Activated naive CD4-positive, alpha-beta T cell treated with Interleukin-2 at 50 U/mL for 16 hours (primary cell): ENCODE measurements around the gene KLF7.

Experiments
- DNase-seq: peaks from one replicate; pipeline ENCODE4 v3.0.0-alpha.2; 2020

The KLF7 gene

GRCh38 chr2:207122651-207123334 is 43.0 kb downstream of the KLF7 start:
- no peak for DNase-seq

DNA sequence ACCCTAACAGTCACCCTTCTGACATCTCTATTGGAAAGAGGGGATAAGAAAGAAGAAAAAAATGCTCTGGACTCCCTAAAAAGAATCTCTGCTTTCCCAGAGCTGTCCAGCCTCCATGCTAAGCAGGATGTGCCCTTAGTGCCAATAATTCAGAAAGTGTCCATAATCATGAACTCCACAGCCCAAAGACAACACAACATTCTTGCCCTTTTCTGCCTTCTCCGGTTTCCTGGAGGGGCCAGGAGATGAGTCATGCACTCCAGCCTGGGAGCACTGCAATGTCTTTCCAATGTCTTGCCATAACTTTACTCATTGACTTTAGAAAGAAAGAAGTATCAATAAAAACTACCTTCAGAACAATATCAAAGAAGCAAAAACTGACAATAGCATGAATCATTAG is 44.0 kb downstream of the KLF7 start:
- DNase-seq: no peak

- DNase-seq: no peak
Observed at GRCh38 chr2:207119048-207119447, 46.7 kb downstream of the KLF7 start.

- no peak for DNase-seq
Observed at GRCh38 chr2:207117668-207118067, 48.1 kb downstream of the KLF7 start.

GRCh38 chr2:207115715-207116364 is 49.9 kb downstream of the KLF7 start:
- DNase-seq: no peak

DNA sequence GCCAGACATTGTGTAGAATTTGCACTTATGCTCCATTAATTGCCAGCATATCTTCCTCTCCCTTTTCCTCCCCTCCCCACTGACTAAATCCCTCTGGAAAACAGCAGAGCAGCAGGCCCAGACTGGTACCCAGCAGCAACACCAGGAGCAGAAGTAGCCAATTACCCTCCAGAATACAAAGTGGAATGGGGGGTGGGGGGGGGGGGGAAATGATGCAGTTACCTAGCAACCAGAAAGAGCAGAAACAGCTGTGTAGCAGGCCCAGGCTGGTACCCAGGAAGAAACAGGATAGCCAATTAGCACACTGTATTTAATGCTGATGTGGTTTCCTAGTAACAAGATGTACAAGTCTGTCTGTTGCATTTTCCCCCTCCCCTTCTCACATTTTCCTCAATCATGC is 52.3 kb downstream of the KLF7 start:
- DNase-seq: no peak

- no peak for DNase-seq
Observed at GRCh38 chr2:207112785-207113184, 53.0 kb downstream of the KLF7 start.

GRCh38 chr2:207112383-207112782 is 53.4 kb downstream of the KLF7 start:
- DNase-seq: no peak

DNA sequence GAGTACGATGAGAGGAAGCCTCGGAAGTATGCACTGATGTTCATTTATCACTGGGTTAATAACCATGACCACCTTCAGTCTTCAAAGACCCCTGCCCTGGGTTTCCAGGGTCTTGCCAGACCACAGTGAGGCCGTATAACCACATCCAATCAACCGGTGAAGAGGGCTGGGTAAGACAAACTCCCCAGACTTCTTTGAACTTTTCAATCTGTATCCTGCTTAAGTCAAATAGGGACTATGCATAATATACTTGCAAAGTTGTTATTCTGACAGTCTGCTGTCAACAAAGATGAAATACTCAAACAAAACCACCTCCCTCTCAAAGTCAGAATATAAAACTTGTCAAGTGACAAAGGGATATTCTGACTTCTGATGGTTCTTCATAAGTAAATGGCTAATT is 54.0 kb downstream of the KLF7 start:
- DNase-seq: no peak

- no peak for DNase-seq
Observed at GRCh38 chr2:207110715-207111114, 55.0 kb downstream of the KLF7 start.

DNA sequence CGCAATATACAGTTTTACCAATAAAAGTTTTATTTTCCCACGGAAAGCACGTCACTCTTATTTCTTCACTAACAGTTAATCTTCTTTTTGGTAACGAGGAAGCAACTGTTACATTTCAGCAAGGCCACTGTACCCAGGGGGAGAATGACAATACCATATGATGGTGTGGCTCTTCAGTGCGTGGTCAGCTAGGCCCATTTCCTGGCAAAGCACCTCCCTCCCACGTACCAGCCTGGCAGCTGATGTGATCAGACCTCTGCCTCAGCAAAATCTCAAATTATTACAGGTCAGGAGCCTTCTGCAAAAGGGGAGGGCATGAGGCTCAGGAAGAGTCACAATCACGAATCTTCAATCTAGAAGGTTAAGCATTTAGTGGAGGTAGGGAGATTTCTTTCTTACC is 55.4 kb downstream of the KLF7 start:
- DNase-seq: no peak

- DNase-seq: no peak
Observed at GRCh38 chr2:207109768-207110167, 56.0 kb downstream of the KLF7 start.

GRCh38 chr2:207108440-207108839 is 57.3 kb downstream of the KLF7 start:
- DNase-seq: no peak

DNA sequence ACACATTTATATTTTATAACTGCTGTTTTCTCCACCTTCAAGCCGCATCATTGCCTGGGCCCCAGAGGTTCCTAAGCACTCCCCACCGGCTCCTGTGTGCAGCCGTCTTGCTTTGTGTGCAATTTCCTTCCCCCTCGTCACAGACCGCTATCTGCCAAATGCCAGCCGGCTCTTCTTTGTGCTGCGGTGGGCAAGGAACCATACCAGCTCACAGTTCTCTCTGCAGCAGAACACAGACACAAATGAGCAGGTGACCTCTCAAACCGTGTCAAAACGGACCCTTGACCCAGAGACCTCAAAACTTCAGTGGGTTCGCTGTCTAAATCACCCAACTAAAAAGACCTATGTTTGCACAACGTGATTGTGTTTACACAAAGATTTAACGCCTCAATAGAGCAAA is 58.2 kb downstream of the KLF7 start:
- DNase-seq: no peak

- DNase-seq: no peak
Observed at GRCh38 chr2:207107131-207107530, 58.6 kb downstream of the KLF7 start.

DNA sequence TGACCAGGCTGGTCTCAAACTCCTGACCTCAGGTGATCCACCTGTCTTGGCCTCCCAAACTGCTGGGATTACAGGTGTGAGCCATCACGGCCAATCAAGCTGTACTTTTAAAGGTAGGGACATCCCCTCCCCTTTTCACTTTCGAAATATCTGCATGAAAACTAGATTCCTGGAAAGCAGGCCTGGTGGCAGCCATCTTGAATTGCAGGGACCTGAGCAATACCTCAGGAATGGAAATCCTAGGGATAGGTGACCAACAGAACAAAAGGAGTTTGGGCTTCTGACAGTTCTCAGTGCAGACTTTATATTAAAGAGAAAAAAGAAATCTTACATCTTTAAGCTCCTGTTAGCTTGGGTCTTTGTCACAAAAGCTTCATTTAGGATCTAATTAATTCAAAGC is 62.6 kb downstream of the KLF7 start:
- DNase-seq: no peak

GRCh38 chr2:207101984-207102383 is 63.8 kb downstream of the KLF7 start:
- DNase-seq: no peak

GRCh38 chr2:207097278-207097677 is 68.5 kb downstream of the KLF7 start:
- DNase-seq: no peak

DNA sequence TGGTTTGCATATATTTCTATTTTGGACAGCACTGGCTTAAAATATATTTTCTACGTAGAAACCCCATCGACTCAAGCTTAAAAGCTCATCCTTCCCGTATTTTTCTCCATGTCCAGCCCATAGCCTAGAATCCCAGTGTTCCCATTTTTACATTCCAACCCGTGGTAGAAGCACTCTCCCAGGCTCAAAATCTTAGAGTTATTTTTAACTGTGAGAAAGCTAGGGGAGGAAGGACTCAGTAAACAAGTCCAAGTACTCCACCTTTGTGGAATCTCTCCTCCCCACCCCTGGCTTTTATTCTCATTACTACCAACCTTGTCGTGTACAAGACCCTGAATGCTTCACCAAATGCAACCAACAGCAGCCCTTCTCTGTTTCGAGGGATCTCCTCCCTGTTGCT is 69.8 kb downstream of the KLF7 start:
- DNase-seq: no peak

DNA sequence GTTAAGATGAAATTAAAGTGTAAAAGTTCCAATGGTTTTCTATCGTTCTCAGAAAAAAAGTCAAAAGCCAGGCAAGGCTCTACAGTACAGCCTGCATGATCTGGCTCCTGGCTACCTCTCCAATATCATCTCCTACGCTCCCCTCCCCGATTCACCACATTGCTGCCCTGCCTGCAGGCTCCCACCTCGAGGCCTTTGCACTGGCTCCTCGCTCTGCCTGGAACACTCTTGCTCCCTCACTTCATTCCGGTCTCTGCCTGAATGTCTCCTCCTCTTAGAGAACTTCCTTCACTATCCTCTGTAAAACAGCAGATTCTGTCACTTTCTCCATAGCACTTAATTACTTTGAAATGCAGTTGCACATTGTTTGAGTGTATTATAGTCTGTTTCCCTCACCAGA is 72.5 kb downstream of the KLF7 start:
- no peak for DNase-seq

DNA sequence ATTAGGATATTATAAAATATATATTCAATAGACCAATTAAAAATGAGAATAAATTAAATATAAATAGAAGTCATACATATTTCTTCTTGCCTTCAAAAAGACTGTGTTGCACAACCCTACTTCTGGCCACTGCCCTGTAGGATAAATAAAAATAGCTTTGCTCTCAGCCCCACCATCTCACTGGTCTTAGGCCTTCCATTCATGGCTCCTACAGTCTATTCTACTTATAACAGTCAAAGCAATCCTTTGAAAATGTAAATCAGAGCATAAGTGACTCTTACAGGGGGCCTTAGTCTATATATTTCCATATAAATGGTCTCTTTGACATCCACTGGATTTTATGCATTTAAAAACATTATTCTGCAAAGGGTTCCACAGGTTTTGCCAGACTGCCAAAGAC is 72.9 kb downstream of the KLF7 start:
- no peak for DNase-seq

DNA sequence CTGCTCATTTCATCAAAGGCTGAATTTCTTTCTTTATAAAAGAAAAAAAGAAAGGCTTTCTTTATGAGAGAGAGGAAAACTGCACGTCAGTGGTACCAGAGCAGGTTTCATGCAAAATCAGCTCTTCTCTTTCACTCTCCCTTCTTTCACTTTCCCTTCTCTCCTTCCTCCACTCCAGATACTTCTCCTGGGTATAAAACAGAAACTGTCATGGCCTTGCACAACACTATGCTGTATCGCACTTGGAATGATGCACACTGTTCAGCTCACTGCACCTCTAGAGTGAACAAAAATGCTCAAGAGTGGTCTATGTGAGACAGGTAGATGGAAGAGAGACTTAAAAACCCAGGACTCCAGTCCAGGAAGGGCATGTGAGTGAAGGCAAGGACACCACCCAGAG is 73.8 kb downstream of the KLF7 start:
- no peak for DNase-seq

GRCh38 chr2:207091176-207091575 is 74.6 kb downstream of the KLF7 start:
- no peak for DNase-seq

DNA sequence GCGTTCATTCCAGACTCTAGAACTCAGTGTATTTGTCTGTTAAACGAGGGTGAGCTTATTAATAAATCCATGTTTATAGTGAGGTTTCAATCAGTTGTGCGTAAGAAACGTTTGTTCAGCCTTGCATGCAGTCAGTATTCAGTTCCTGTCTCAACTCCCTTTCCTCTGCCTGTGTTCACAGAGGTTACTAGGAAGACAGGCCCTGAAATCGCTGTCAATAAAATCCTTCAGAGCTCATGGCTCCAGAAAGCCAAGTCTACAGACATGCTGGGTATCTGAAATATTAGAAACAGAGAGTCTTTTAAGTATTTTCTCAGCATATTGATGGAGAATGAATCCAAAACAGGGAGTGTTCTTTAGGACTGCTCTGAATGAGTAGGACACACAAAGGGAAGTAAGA is 75.4 kb downstream of the KLF7 start:
- DNase-seq: no peak

DNA sequence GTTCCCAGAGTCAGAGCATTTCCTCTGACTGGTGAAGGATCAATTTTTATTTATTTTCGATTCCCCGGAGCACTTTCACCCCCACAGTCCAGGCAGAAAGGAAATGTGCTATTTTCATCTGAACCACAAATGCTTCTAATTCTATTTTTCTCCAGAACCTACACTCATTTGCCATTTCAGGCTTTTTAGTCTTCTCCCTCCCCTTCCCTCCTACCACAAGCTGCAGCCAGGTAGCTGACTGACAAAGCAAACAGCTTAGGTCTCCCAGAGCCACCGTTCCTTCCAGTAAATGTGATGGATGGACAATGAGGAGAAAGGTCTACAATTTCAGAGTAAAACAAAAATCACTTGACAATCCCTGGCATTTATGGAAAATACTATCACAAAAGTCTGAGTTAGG is 76.9 kb downstream of the KLF7 start:
- no peak for DNase-seq
